ENCODE data around the gene BCAS3. TPM values are rescaled to one million over a fixed set of nuclear protein-coding genes. Genes with fewer than 3 reads are reported as not detected.

BCAS3 gene
- polyA plus RNA-seq, 1 experiment = 17.5 TPM

GRCh38 chr17:61326330-61326729 lies 648.7 kb downstream of the BCAS3 start:
- TF ChIP-seq, protein P1, sequence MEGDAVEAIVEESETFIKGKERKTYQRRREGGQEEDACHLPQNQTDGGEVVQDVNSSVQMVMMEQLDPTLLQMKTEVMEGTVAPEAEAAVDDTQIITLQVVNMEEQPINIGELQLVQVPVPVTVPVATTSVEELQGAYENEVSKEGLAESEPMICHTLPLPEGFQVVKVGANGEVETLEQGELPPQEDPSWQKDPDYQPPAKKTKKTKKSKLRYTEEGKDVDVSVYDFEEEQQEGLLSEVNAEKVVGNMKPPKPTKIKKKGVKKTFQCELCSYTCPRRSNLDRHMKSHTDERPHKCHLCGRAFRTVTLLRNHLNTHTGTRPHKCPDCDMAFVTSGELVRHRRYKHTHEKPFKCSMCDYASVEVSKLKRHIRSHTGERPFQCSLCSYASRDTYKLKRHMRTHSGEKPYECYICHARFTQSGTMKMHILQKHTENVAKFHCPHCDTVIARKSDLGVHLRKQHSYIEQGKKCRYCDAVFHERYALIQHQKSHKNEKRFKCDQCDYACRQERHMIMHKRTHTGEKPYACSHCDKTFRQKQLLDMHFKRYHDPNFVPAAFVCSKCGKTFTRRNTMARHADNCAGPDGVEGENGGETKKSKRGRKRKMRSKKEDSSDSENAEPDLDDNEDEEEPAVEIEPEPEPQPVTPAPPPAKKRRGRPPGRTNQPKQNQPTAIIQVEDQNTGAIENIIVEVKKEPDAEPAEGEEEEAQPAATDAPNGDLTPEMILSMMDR (IDR thresholded peaks at IDR 0.05; ENCODE audit: low read depth, low read length) = no peak
- ChIA-PET POLR2A (no interaction called here), CTCF (no interaction called here)
- Histone ChIP-seq H3K27me3 (ENCODE audit: control insufficient read depth, insufficient read depth, low read length) (no peaks in the 10 kb centered on the region), H3K9me3 (ENCODE audit: control insufficient read depth, insufficient read depth, low read length) (no peaks in the 10 kb centered on the region), H3K27ac (ENCODE audit: low read depth, low read length) (peak overlapping the region; percentile 61), H3K4me3 (ENCODE audit: low read depth, low read length) (no peak overlapping the region)
- no peak for DNase-seq (ENCODE audit: low read depth, low spot score)

DNA sequence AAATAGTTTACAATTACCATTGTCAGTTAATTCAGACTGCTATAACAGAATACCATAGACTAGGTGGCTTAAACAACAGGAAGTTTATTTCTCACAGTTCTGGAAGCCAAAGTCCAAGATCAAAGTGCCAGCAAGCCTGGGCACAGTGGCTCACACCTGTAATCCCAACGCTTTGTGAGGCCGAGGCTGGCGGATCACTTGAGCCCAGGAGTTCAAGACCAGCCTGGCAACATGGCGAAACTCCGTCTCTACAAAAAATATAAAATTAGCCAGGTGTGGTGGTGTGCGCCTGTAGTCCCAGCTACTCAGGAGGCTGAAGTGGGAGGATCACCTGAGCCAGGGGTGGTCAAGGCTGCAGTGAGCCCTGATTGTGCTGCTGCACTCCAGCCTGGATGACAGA lies 650.7 kb downstream of the BCAS3 start:
- Histone ChIP-seq H3K9me3 (ENCODE audit: control insufficient read depth, insufficient read depth, low read length) (no peaks in the 10 kb centered on the region), H3K27me3 (ENCODE audit: control insufficient read depth, insufficient read depth, low read length) (no peaks in the 10 kb centered on the region), H3K27ac (ENCODE audit: low read depth, low read length) (no peak overlapping the region), H3K4me3 (ENCODE audit: low read depth, low read length) (no peak overlapping the region)
- DNase-seq (ENCODE audit: low read depth, low spot score) = no peak
- TF ChIP-seq, protein P1 (IDR thresholded peaks at IDR 0.05; ENCODE audit: low read depth, low read length) = no peak
- ChIA-PET POLR2A (no interaction called here), CTCF (no interaction called here)

DNA sequence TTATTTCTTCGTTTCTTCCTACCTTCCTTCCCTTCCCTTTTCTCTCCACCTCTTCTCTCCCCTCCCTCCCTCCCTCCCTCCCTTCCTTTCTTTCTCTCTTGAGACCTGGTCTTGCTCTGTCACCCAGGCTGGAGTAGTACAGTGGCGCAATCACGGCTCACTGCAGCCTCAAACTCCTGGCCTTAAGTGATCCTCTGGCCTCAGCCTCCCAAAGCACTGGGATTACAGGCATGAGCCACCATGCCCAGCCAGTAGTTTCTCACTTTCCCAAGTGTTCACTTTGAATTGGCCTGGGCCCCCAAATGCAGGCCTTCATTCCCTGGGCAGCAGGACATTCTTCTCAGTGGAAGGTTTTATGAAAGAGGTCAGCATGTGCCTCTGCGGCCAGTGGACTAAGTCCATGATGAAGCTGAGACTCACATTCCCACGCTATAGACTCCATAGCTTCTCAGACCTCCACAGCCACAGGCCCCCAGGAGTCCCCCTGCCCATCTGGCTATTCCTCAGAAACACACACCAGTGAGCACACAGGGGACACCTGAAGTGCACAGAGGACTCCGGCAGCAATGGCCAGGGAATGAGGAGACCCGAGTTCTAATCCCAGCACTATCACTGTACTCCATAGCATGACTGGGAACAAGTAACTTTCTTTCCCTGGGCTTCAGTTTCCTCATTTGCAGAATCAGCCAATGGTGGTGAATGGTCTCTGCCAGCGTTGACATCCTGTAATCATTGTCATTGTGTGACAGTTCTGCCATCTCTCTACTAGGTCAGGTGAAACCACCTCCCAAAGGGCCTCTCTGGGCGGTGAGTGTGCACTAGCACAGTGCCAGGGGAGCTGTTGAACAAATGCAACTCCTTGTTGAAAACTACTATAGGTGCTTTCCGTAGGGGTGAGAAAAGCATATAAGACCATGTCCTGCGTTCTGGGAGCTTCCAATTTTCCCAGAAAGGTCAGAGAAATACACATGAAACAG lies 652.8 kb downstream of the BCAS3 start:
- no peak overlapping the region for H3K27ac ChIP-seq (ENCODE audit: low read depth, low read length)
- no peaks in the 10 kb centered on the region for H3K9me3 ChIP-seq (ENCODE audit: control insufficient read depth, insufficient read depth, low read length)
- TF ChIP-seq, protein P1 (IDR thresholded peaks at IDR 0.05; ENCODE audit: low read depth, low read length) = no peak
- no peak overlapping the region for H3K4me3 ChIP-seq (ENCODE audit: low read depth, low read length)
- no peak for DNase-seq (ENCODE audit: low read depth, low spot score)
- H3K27me3 ChIP-seq (ENCODE audit: control insufficient read depth, insufficient read depth, low read length) = no peaks in the 10 kb centered on the region
- POLR2A ChIA-PET = no interaction called here
- CTCF ChIA-PET = no interaction called here

GRCh38 chr17:61331178-61331577 lies 653.5 kb downstream of the BCAS3 start:
- DNase-seq (ENCODE audit: low read depth, low spot score) = no peak
- H3K27ac ChIP-seq (ENCODE audit: low read depth, low read length) = no peak overlapping the region
- no peaks in the 10 kb centered on the region for H3K9me3 ChIP-seq (ENCODE audit: control insufficient read depth, insufficient read depth, low read length)
- TF ChIP-seq, protein P1 (IDR thresholded peaks at IDR 0.05; ENCODE audit: low read depth, low read length) = no peak
- ChIA-PET POLR2A (interaction anchor here (0.5 kb wide), 1 partner anchor 36 kb away, joined by 5 read pairs; no protein-coding TSS in a partner anchor), CTCF (no interaction called here)
- H3K27me3 ChIP-seq (ENCODE audit: control insufficient read depth, insufficient read depth, low read length) = no peaks in the 10 kb centered on the region
- H3K4me3 ChIP-seq (ENCODE audit: low read depth, low read length) = no peak overlapping the region

DNA sequence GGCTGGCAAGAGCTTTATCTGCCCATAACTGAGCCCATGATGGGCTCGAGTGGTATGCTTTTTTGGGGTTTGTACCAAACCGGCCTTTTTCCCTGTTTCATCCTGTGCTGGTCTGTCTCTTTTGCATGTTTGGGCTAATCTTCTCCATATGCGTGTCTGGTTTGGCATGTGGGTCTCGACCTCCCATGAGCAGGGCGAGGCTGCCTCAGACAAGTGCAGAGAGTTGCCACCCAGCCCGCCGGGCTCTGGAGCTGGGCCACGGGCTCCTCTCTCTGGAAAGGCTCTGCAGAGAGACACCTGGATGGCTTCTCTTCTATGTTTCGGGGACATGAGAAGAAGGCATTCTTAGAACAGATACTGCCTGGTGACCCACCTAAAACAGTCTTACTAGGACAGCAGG lies 654.2 kb downstream of the BCAS3 start:
- no peak overlapping the region for H3K27ac ChIP-seq (ENCODE audit: low read depth, low read length)
- H3K4me3 ChIP-seq (ENCODE audit: low read depth, low read length) = no peak overlapping the region
- TF ChIP-seq, protein P1 (IDR thresholded peaks at IDR 0.05; ENCODE audit: low read depth, low read length) = no peak
- CTCF ChIA-PET = no interaction called here
- POLR2A ChIA-PET = interaction anchor here (0.5 kb wide), 1 partner anchor 36 kb away, joined by 5 read pairs; no protein-coding TSS in a partner anchor
- no peaks in the 10 kb centered on the region for H3K9me3 ChIP-seq (ENCODE audit: control insufficient read depth, insufficient read depth, low read length)
- no peaks in the 10 kb centered on the region for H3K27me3 ChIP-seq (ENCODE audit: control insufficient read depth, insufficient read depth, low read length)
- no peak for DNase-seq (ENCODE audit: low read depth, low spot score)
